Muscle layer of colon (tissue), 2 donors: ENCODE results near the gene RAC2.

Source experiments
- H3K27ac ChIP-seq: one replicate; pipeline ENCODE4 v1.7.0; 2013; ENCODE audit warnings: low read depth, mild to moderate bottlenecking, low read length, moderate library complexity
- H3K27me3 ChIP-seq, 2 donors: one replicate each; pipeline ENCODE4 v1.7.0; 2013; ENCODE audit warnings: low read length in 2 of 2, mild to moderate bottlenecking in 2 of 2; ENCODE audit not compliant: insufficient read depth in 2 of 2, control insufficient read depth in 1 of 2
- H3K36me3 ChIP-seq: one replicate; pipeline ENCODE4 v1.7.0; 2013; ENCODE audit warnings: mild to moderate bottlenecking, low read length; ENCODE audit not compliant: insufficient read depth
- H3K4me1 ChIP-seq: one replicate; pipeline ENCODE4 v1.7.0; 2013; ENCODE audit warnings: mild to moderate bottlenecking, low read length; ENCODE audit not compliant: insufficient read depth
- H3K4me3 ChIP-seq, 2 donors: one replicate each; pipeline ENCODE4 v1.7.0; 2013; ENCODE audit warnings: low read length in 2 of 2, low read depth in 1 of 2, mild to moderate bottlenecking in 1 of 2, moderate library complexity in 1 of 2
- H3K9ac ChIP-seq: one replicate; pipeline ENCODE4 v1.7.0; 2013; ENCODE audit warnings: low read length
- H3K9me3 ChIP-seq: one replicate; pipeline ENCODE4 v1.7.0; 2013; ENCODE audit warnings: mild to moderate bottlenecking, low read length
- donor health status: abdominal sarcoma.
- donor health status: Adenocarcinoma of cecum.

The RAC2 gene

GRCh38 chr22:37194750-37195149 is 49.3 kb downstream of the RAC2 start:
- no peak overlapping the region for H3K9ac ChIP-seq
- H3K4me3 ChIP-seq = no peak overlapping the region
- no peak overlapping the region for H3K27ac ChIP-seq
- no peaks in the 10 kb centered on the region for H3K27me3 ChIP-seq
- H3K9me3 ChIP-seq = no peaks in the 10 kb centered on the region
- H3K36me3 ChIP-seq = no peaks in the 10 kb centered on the region
- H3K4me1 ChIP-seq = peaks cover 38% of the 10 kb centered on the region

- H3K9ac ChIP-seq = no peak overlapping the region
- H3K27ac ChIP-seq = no peak overlapping the region
- H3K9me3 ChIP-seq = no peaks in the 10 kb centered on the region
- no peaks in the 10 kb centered on the region for H3K36me3 ChIP-seq
- no peaks in the 10 kb centered on the region for H3K27me3 ChIP-seq
- H3K4me1 ChIP-seq = peaks cover 46% of the 10 kb centered on the region
- H3K4me3 ChIP-seq = no peak overlapping the region
These were observed 50.4 kb downstream of the RAC2 start for GRCh38 chr22:37193629-37194191.

GRCh38 chr22:37192741-37193140 is 51.3 kb downstream of the RAC2 start:
- no peak overlapping the region for H3K9ac ChIP-seq
- H3K27ac ChIP-seq = no peak overlapping the region
- H3K36me3 ChIP-seq = no peaks in the 10 kb centered on the region
- no peaks in the 10 kb centered on the region for H3K27me3 ChIP-seq
- no peaks in the 10 kb centered on the region for H3K9me3 ChIP-seq
- H3K4me3 ChIP-seq = no peak overlapping the region
- peaks cover 49% of the 10 kb centered on the region for H3K4me1 ChIP-seq

- Histone ChIP-seq H3K27me3 (no peaks in the 10 kb centered on the region), H3K27ac (no peak overlapping the region), H3K4me3 (no peak overlapping the region), H3K9me3 (no peaks in the 10 kb centered on the region), H3K36me3 (no peaks in the 10 kb centered on the region), H3K9ac (no peak overlapping the region), H3K4me1 (peaks cover 49% of the 10 kb centered on the region)
These were observed 51.9 kb downstream of the RAC2 start for GRCh38 chr22:37192204-37192603.

- Histone ChIP-seq H3K27me3 (no peaks in the 10 kb centered on the region), H3K27ac (no peak overlapping the region), H3K9me3 (no peaks in the 10 kb centered on the region), H3K9ac (no peak overlapping the region), H3K36me3 (no peaks in the 10 kb centered on the region), H3K4me3 (no peak overlapping the region), H3K4me1 (peaks cover 39% of the 10 kb centered on the region)
These were observed 53.7 kb downstream of the RAC2 start for GRCh38 chr22:37190262-37190780.

GRCh38 chr22:37188901-37189466 is 55.1 kb downstream of the RAC2 start:
- H3K36me3 ChIP-seq = no peaks in the 10 kb centered on the region
- peaks cover 39% of the 10 kb centered on the region for H3K4me1 ChIP-seq
- no peak overlapping the region for H3K27ac ChIP-seq
- peak overlapping the region in 1 of 2 donors; percentile 77 for H3K4me3 ChIP-seq
- no peaks in the 10 kb centered on the region for H3K9me3 ChIP-seq
- no peak overlapping the region for H3K9ac ChIP-seq
- H3K27me3 ChIP-seq = no peaks in the 10 kb centered on the region

- Histone ChIP-seq H3K9ac (peak within 1 kb of the TSS; percentile 60), H3K4me3 (peak within 1 kb of the TSS; percentile 45 to 77), H3K9me3 (no peaks in the 10 kb centered on the region), H3K27ac (peak within 1 kb of the TSS; percentile 81), H3K27me3 (no peaks in the 10 kb centered on the region), H3K4me1 (peaks cover 39% of the 10 kb centered on the region), H3K36me3 (no peaks in the 10 kb centered on the region)
These were observed 55.9 kb downstream of the RAC2 start, which contains the start of gene C1QTNF6 for GRCh38 chr22:37187891-37188761. Gene C1QTNF6, minus strand, starts transcription at chr22:37188247. Its CDS starts 34 bp downstream, at chr22:37188213.

GRCh38 chr22:37187552-37187890 is 56.5 kb downstream of the RAC2 start:
- Histone ChIP-seq H3K9ac (peak overlapping the region; percentile 60), H3K4me3 (peak overlapping the region; percentile 45 to 77), H3K36me3 (no peaks in the 10 kb centered on the region), H3K27me3 (no peaks in the 10 kb centered on the region), H3K9me3 (no peaks in the 10 kb centered on the region), H3K4me1 (peaks cover 39% of the 10 kb centered on the region), H3K27ac (peak overlapping the region; percentile 81)

GRCh38 chr22:37186997-37187522 is 57.0 kb downstream of the RAC2 start:
- Histone ChIP-seq H3K4me3 (peak overlapping the region in 1 of 2 donors; percentile 77), H3K36me3 (no peaks in the 10 kb centered on the region), H3K9me3 (no peaks in the 10 kb centered on the region), H3K27ac (peak overlapping the region; percentile 81), H3K9ac (peak overlapping the region; percentile 60), H3K27me3 (no peaks in the 10 kb centered on the region), H3K4me1 (peaks cover 39% of the 10 kb centered on the region)

GRCh38 chr22:37186228-37186996 is 57.7 kb downstream of the RAC2 start:
- no peaks in the 10 kb centered on the region for H3K27me3 ChIP-seq
- H3K4me3 ChIP-seq = no peak overlapping the region
- no peak overlapping the region for H3K9ac ChIP-seq
- no peak overlapping the region for H3K27ac ChIP-seq
- peaks cover 39% of the 10 kb centered on the region for H3K4me1 ChIP-seq
- no peaks in the 10 kb centered on the region for H3K36me3 ChIP-seq
- no peaks in the 10 kb centered on the region for H3K9me3 ChIP-seq
